NT2/D1 (cell line): ENCODE measurements around the gene SIRPG.

ENCODE experiments used
- DNase-seq: peaks from one replicate; pipeline ENCODE4 v3.0.0-alpha.2; 2011; ENCODE audit warnings: low read depth, low spot score
- H3K27me3 ChIP-seq: 2 replicates; pipeline ENCODE4 v1.6.0; 2011; ENCODE audit warnings: mild to moderate bottlenecking; ENCODE audit not compliant: insufficient read length, insufficient read depth
- H3K36me3 ChIP-seq: 2 replicates; pipeline ENCODE4 v1.6.1; 2011; ENCODE audit warnings: mild to moderate bottlenecking, low read length, mixed read lengths; ENCODE audit not compliant: insufficient read depth, insufficient read length
- H3K4me1 ChIP-seq: 2 replicates; pipeline ENCODE4 v1.5.1; 2011; ENCODE audit not compliant: insufficient read depth, insufficient read length
- H3K4me3 ChIP-seq: 2 replicates; pipeline ENCODE4 v1.5.1; 2011; ENCODE audit warnings: low read depth; ENCODE audit not compliant: insufficient read length
- H3K9ac ChIP-seq: 2 replicates; pipeline ENCODE4 v1.6.0; 2011; ENCODE audit warnings: low read depth; ENCODE audit not compliant: insufficient read length
- H3K9me3 ChIP-seq: 2 replicates; pipeline ENCODE4 v1.5.1; 2011; ENCODE audit warnings: mild to moderate bottlenecking, low read length; ENCODE audit not compliant: insufficient read depth
- SUZ12 ChIP-seq: IDR thresholded peaks from 2 replicates; pipeline ENCODE4 v1.6.1; 2011; ENCODE audit not compliant: insufficient read length, insufficient read depth; ENCODE audit errors: extremely low read depth
- YY1 ChIP-seq: IDR thresholded peaks from 2 replicates; pipeline ENCODE4 v1.6.1; 2011; ENCODE audit not compliant: insufficient read length, insufficient read depth
- ZNF274 ChIP-seq: IDR thresholded peaks from 2 replicates; pipeline ENCODE4 v1.6.1; 2011; ENCODE audit warnings: mild to moderate bottlenecking, low read depth, low read length

The SIRPG gene

GRCh38 chr20:1627200-1627550, 30.4 kb downstream of the SIRPG start:
- TF ChIP-seq SUZ12 (no peak), YY1 (no peak), ZNF274 (no peak)
- H3K9ac ChIP-seq: no peak overlapping the region
- H3K36me3 ChIP-seq: no peaks in the 10 kb centered on the region
- DNase-seq: no peak
- no peaks in the 10 kb centered on the region for H3K4me1 ChIP-seq
- no peaks in the 10 kb centered on the region for H3K27me3 ChIP-seq
- no peaks in the 10 kb centered on the region for H3K9me3 ChIP-seq
- H3K4me3 ChIP-seq: no peak overlapping the region

GRCh38 chr20:1626528-1627199, 30.9 kb downstream of the SIRPG start:
- H3K27me3 ChIP-seq: no peaks in the 10 kb centered on the region
- no peaks in the 10 kb centered on the region for H3K9me3 ChIP-seq
- H3K4me1 ChIP-seq: no peaks in the 10 kb centered on the region
- TF ChIP-seq YY1: no peak
- no peak for TF ChIP-seq ZNF274
- no peak for TF ChIP-seq SUZ12
- H3K4me3 ChIP-seq: no peak overlapping the region
- no peak overlapping the region for H3K9ac ChIP-seq
- H3K36me3 ChIP-seq: no peaks in the 10 kb centered on the region
- no peak for DNase-seq

- no peak for TF ChIP-seq YY1
- no peaks in the 10 kb centered on the region for H3K27me3 ChIP-seq
- no peak overlapping the region for H3K9ac ChIP-seq
- no peaks in the 10 kb centered on the region for H3K9me3 ChIP-seq
- no peaks in the 10 kb centered on the region for H3K4me1 ChIP-seq
- no peaks in the 10 kb centered on the region for H3K36me3 ChIP-seq
- H3K4me3 ChIP-seq: no peak overlapping the region
- no peak for DNase-seq
Measured at GRCh38 chr20:1625083-1625690, 32.4 kb downstream of the SIRPG start.

- no peaks in the 10 kb centered on the region for H3K36me3 ChIP-seq
- H3K4me3 ChIP-seq: no peak overlapping the region
- H3K4me1 ChIP-seq: no peaks in the 10 kb centered on the region
- H3K9ac ChIP-seq: no peak overlapping the region
- H3K27me3 ChIP-seq: no peaks in the 10 kb centered on the region
- DNase-seq: no peak
- no peaks in the 10 kb centered on the region for H3K9me3 ChIP-seq
- no peak for TF ChIP-seq ZNF274
- TF ChIP-seq SUZ12: no peak
- TF ChIP-seq YY1: no peak
Measured at GRCh38 chr20:1623501-1624205, 33.9 kb downstream of the SIRPG start.

- no peak overlapping the region for H3K9ac ChIP-seq
- no peaks in the 10 kb centered on the region for H3K4me1 ChIP-seq
- H3K4me3 ChIP-seq: no peak overlapping the region
- no peaks in the 10 kb centered on the region for H3K9me3 ChIP-seq
- TF ChIP-seq ZNF274 (no peak), SUZ12 (no peak), YY1 (no peak)
- no peak for DNase-seq
- H3K36me3 ChIP-seq: no peaks in the 10 kb centered on the region
- no peaks in the 10 kb centered on the region for H3K27me3 ChIP-seq
Measured at GRCh38 chr20:1622450-1622849, 35.1 kb downstream of the SIRPG start.

- Histone ChIP-seq H3K4me1 (no peaks in the 10 kb centered on the region), H3K36me3 (no peaks in the 10 kb centered on the region), H3K27me3 (no peaks in the 10 kb centered on the region), H3K9ac (no peak overlapping the region), H3K9me3 (no peaks in the 10 kb centered on the region), H3K4me3 (no peak overlapping the region)
- DNase-seq: no peak
- TF ChIP-seq SUZ12 (no peak), YY1 (no peak), ZNF274 (no peak)
Measured at GRCh38 chr20:1621316-1621715, 36.3 kb downstream of the SIRPG start.

- Histone ChIP-seq H3K4me1 (no peaks in the 10 kb centered on the region), H3K9ac (no peak within 1 kb of the TSS), H3K9me3 (no peaks in the 10 kb centered on the region), H3K4me3 (no peak within 1 kb of the TSS), H3K36me3 (no peaks in the 10 kb centered on the region), H3K27me3 (no peaks in the 10 kb centered on the region)
- TF ChIP-seq YY1 (no peak), SUZ12 (no peak)
- DNase-seq: no peak
Measured at GRCh38 chr20:1619861-1620444, 37.6 kb downstream of the SIRPG start, which contains the start of gene SIRPB1. TSS of gene SIRPB1 (minus strand) at chr20:1620009. CDS start at chr20:1619944, 65 bp downstream.
